ENCODE data around the gene SLC15A3.

DNA sequence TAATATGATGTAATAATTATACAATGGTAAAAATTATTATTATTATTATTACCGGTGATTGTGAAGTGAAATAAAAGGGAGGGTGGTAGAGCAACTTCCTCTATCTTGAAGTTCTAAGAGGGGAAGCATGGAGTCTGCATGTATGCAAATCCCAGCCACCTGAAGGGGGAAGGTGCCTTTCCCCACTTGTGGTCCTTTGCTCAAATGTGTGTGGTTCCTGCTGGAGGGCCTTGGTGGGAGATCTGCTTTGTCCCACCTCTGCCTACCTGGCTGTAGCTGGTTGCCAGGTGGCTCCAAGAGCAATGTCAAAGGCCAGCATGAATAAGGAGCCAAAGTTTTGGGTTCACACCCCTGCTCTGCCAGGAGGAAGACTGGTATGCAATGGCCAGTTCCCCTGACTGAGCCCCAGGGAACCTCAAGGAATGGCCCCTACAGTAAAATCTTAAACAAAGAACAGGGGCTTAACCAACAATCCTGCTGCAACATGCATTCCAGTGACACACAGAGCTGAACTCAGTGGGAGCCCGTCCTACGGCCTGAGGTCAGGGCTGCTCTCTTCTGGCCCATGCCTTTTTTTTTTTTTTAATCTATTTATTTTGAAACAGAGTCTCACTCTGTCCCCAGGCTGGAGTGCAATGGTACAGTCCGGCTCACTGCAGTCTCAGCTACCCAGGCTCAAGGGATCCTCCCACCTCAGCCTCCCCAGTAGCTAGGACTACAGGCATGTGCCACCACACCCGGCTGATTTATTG is 19.2 kb downstream of the SLC15A3 start:
- TF ChIP-seq, protein P1, sequence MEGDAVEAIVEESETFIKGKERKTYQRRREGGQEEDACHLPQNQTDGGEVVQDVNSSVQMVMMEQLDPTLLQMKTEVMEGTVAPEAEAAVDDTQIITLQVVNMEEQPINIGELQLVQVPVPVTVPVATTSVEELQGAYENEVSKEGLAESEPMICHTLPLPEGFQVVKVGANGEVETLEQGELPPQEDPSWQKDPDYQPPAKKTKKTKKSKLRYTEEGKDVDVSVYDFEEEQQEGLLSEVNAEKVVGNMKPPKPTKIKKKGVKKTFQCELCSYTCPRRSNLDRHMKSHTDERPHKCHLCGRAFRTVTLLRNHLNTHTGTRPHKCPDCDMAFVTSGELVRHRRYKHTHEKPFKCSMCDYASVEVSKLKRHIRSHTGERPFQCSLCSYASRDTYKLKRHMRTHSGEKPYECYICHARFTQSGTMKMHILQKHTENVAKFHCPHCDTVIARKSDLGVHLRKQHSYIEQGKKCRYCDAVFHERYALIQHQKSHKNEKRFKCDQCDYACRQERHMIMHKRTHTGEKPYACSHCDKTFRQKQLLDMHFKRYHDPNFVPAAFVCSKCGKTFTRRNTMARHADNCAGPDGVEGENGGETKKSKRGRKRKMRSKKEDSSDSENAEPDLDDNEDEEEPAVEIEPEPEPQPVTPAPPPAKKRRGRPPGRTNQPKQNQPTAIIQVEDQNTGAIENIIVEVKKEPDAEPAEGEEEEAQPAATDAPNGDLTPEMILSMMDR (IDR thresholded peaks at IDR 0.05; ENCODE audit: insufficient read depth, low read length, poor library complexity, severe bottlenecking): no peak
- no peak for TF ChIP-seq EZH2phosphoT487 (conservative IDR thresholded peaks at IDR 0.05; ENCODE audit: low read length)
